AG10803 (cell line): Measurements from ENCODE around the gene KMT2D.

ENCODE experiments used
- DNase-seq: peaks from one replicate; pipeline ENCODE4 v3.0.0; 2010; ENCODE audit warnings: low read depth
- H3K4me3 ChIP-seq: 2 replicates; pipeline ENCODE4 v1.5.1; 2011; ENCODE audit warnings: mild to moderate bottlenecking, low read length, control low read depth
- TF ChIP-seq, protein P1 (sequence below): conservative IDR thresholded peaks from 2 replicates; pipeline ENCODE4 v1.5.1; 2011; ENCODE audit warnings: mild to moderate bottlenecking, low read length, control low read depth, inconsistent platforms

Gene KMT2D

DNA sequence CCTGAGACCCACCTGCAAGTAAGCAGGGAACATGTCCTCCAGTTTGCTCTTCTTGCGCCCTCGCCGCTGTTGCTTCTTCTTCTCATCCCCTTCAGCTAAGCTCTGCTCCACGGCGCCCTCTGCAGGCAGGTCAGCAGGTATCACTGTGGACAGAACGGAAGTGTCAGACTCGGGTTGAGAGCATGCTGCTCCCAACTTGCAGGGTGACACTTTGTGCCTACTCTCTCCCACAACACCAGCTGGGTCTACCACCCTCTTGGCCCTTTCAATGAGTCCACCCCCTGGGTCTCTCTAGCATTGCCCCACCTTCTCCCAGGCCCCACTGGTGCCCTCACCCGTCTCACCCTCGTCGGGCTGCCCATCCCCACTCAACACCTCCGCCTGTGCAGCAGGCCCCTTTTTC is 16.7 kb downstream of the KMT2D start:
- TF ChIP-seq, protein P1, sequence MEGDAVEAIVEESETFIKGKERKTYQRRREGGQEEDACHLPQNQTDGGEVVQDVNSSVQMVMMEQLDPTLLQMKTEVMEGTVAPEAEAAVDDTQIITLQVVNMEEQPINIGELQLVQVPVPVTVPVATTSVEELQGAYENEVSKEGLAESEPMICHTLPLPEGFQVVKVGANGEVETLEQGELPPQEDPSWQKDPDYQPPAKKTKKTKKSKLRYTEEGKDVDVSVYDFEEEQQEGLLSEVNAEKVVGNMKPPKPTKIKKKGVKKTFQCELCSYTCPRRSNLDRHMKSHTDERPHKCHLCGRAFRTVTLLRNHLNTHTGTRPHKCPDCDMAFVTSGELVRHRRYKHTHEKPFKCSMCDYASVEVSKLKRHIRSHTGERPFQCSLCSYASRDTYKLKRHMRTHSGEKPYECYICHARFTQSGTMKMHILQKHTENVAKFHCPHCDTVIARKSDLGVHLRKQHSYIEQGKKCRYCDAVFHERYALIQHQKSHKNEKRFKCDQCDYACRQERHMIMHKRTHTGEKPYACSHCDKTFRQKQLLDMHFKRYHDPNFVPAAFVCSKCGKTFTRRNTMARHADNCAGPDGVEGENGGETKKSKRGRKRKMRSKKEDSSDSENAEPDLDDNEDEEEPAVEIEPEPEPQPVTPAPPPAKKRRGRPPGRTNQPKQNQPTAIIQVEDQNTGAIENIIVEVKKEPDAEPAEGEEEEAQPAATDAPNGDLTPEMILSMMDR, result peak; percentile 62
- peak; percentile 47 for DNase-seq
- no peak overlapping the region for H3K4me3 ChIP-seq

DNA sequence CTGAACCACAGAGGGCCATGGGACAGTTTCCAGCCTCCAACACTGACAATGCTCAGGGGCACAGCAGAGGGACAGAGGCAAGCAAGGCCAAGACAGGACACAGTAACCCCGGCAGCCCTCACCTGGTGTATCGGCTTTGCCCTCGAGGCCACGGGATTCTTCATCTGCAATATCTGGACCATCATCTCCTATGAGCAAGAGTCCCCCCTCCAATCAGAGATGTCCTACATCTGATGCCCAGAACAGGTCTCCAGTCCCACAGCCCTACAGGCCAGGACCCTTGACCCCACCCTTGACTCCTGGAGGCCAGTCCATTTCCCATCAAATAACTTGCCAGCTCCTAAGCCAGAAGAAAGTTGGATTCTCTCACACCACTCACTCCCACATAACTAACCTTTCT is 17.4 kb downstream of the KMT2D start:
- TF ChIP-seq, protein P1, result no peak
- H3K4me3 ChIP-seq, result no peak overlapping the region
- no peak for DNase-seq

DNA sequence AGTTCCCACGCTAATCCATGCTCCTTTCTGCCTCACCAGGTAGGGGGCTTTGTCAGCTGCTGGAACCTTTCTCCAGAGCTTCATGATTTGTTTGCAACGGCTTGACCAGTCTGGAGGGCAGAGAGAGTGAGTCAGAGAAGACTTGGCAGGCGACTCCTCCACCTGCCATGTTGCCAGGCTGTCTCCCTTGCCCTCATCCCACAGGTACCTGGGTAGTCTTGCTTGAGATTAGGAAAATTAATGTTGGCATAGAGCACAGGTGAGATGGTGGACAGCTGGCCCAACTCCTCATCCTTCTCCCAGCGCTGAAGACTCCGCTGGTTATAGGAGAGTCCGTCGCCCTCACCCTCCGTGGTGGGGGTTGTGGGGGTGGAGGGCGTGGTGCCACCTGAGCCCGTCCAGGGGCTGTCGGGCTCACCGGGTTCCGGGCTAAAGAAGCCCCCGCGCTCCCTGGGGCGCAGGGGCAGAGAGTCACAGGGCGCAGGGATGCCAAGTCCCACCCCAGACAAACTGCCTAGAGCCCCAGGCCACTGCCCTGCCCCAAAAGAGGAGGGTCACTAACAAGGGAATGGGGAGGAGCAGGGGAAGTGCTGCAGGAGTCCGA is 18.6 kb downstream of the KMT2D start:
- TF ChIP-seq, protein P1, result no peak
- H3K4me3 ChIP-seq, result no peak overlapping the region
- no peak for DNase-seq

DNA sequence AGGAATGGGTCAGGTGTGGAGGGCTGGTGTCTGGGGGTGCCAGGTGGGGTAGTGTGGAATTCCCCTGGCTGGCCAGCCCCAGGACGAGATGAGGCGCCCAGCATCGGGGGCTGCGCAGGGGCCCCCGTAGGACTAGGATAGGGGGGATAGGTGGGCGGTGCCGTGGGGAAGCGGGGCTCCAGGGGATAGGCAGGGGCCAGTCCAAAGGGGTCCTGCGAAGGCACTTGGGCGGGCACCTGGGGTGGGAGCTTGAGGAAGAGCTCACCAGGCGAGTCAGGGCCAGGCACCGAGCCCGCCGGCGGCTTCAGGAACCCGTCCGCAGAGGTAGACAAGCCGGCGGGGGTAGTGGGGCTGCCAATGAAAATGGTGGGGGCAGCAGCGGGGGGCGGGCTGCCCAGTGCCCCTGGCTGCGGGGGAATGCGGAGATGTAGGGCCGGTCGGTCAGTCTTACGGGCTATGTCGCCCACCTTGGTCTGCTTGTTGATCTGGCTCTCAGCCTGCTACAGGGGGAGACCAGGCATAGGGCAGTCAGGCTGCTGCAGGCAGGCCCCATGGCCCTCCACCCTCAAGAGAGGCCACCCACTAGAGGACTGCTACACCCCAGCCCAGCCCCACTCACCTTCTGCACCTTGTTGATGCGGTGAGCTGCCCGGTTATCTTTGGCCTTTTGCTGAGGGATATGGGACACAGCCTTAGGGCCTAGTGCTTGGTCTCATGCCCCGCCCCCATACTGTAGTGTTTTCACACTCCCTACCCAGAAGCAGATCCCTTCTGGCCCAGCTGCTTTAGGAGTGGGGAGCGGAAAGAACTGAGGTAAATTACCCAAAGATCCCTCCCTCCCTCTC is 19.3 kb downstream of the KMT2D start:
- no peak overlapping the region for H3K4me3 ChIP-seq
- DNase-seq, result no peak
- TF ChIP-seq, protein P1, result no peak

DNA sequence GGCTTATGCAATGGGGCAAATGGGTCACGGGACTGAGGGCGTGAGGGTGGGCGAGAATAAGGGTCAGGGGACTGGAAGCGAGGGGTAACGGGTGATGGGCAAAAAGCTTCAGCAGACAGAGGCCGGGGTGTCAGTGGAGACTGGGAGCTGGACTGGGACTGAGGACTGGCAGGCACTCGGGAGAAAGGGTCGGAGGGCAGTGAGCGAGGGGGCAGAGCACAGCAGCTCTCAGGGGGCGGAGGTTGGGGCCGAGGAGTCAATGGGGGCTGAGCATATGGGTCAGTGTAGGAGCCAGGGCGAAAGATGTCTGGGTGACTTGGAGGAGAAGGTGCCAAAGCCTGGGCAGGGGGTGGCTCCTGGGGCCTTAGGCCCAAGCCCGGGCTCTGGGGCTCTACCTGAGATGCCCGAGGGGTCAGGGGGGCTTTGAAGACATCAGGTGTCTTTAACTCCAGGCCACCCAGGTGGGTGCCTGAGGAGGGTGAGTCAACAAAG is 20.2 kb downstream of the KMT2D start:
- no peak for DNase-seq
- no peak overlapping the region for H3K4me3 ChIP-seq
- TF ChIP-seq, protein P1, result no peak

DNA sequence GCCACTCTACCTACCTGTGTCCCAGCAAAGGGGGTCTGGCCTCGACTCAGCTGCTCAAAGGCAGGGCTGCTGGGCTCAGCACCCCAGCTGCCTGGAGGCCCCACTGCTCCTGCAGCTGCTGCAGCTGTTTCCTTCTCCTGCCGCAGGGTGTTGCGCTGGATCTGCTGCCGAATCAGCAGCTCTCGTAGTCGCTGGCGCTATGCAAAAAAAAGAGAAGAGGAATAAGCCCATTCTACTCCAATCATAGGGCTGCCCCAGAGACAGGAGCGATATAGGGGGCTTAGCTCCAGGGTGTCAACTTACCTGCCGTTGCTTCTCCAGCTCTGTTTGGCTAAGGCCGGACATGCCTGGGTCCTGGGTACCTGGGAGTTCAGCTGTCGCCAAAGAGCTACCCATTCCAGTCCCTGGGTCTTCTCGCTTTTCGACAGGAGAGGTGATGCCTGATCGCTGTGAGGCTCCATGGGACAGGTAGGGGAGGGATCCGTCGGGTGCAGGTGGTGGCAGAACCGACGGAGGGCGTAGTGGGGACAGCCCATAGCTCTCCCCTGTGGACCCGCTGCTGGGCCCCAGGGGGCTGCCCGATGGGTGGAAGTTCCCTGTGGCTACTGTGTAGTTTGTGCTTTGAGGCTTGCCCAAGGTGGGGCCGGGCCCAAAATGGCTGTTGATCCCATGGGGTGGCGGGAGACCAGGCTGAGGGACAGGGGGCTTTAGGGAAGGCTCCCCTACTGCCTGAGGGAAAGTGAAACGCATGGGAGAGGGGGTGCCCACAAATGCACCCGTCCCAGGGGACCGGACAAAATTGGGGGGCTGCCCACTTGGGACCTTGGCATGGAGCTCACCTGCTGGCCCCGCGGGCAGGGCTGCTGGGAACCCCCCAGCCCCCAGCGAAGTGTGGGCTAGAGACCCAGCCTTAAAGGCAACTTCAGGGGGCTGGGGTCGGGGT is 20.9 kb downstream of the KMT2D start:
- TF ChIP-seq, protein P1, result no peak
- no peak for DNase-seq
- H3K4me3 ChIP-seq, result no peak overlapping the region
